Astrocyte of the cerebellum (primary cell): ENCODE data around the gene RAPGEF5.

Experiments used
- DNase-seq: peaks from one replicate; pipeline ENCODE4 v3.0.0-alpha.2; 2011; ENCODE audit warnings: low read depth
- H3K4me3 ChIP-seq: 2 replicates; pipeline ENCODE4 v1.5.1; 2011; ENCODE audit warnings: mild to moderate bottlenecking, low read depth, low read length, moderate library complexity
- in situ Hi-C: cut with HindIII; loops from 2 replicates; pipeline ENCODE4 v1.10.0; 2017; ENCODE audit warnings: low sequenced_read_pairs
- TF ChIP-seq, protein P1 (sequence below): IDR thresholded peaks from 2 replicates; pipeline ENCODE4 v1.5.1; 2012; ENCODE audit warnings: low read length, low read depth, moderate library complexity, mild to moderate bottlenecking; ENCODE audit errors: missing control alignments

The RAPGEF5 gene

DNA sequence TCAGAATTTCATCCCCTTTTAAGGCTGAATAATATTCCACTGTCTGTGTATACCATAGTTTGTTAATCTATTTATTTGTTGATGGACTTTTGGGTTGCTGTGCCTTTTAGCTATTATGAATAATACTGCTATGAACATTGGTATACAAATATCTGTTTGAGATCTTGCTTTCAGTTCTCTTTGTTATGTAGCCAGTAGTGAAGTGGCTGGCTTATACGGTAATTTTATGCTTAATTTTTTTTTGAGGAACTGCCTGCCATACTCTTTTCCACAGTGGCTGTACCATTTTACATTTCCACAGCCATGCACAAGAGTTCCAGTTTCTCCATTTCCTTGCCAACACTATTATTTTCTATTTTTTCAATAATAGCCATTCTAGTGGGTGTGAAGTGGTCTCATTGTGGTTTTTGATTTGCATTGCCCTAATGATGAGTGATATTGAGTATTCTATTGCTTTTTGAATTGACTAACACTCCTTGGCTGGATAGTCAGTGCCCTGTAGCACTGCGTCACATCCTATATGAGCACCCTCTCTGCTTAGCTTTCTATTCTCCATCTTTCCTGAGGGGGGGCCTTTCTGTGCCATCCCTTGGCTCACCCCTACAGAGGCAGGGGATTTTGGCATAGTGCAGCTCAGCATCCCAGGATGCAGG, 29.4 kb upstream of the RAPGEF5 start:
- in situ Hi-C loops = no loop called here
- H3K4me3 ChIP-seq = no peak overlapping the region
- no peak for DNase-seq
- TF ChIP-seq, protein P1, sequence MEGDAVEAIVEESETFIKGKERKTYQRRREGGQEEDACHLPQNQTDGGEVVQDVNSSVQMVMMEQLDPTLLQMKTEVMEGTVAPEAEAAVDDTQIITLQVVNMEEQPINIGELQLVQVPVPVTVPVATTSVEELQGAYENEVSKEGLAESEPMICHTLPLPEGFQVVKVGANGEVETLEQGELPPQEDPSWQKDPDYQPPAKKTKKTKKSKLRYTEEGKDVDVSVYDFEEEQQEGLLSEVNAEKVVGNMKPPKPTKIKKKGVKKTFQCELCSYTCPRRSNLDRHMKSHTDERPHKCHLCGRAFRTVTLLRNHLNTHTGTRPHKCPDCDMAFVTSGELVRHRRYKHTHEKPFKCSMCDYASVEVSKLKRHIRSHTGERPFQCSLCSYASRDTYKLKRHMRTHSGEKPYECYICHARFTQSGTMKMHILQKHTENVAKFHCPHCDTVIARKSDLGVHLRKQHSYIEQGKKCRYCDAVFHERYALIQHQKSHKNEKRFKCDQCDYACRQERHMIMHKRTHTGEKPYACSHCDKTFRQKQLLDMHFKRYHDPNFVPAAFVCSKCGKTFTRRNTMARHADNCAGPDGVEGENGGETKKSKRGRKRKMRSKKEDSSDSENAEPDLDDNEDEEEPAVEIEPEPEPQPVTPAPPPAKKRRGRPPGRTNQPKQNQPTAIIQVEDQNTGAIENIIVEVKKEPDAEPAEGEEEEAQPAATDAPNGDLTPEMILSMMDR = no peak

DNA sequence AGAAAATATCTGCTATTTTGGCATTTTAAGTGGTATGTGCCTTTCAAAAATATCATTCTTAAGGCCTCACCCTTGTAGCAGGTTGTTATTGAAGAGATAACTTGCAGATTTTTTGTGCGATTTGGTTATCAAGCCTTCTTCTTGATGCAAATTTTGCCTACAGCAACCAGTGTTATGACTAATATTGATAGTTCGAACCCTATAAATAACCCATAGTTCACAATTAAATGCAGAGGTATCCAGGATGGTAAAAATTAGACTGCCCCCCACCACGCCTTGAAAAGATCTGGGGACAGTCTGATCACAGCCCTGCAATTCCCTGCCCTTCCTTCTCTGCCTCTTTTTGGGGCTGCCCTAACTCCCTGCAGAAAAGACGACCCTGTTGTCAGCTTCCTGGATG, 28.4 kb upstream of the RAPGEF5 start:
- no peak for DNase-seq
- TF ChIP-seq, protein P1 = no peak
- H3K4me3 ChIP-seq = no peak overlapping the region
- in situ Hi-C loops = no loop called here

DNA sequence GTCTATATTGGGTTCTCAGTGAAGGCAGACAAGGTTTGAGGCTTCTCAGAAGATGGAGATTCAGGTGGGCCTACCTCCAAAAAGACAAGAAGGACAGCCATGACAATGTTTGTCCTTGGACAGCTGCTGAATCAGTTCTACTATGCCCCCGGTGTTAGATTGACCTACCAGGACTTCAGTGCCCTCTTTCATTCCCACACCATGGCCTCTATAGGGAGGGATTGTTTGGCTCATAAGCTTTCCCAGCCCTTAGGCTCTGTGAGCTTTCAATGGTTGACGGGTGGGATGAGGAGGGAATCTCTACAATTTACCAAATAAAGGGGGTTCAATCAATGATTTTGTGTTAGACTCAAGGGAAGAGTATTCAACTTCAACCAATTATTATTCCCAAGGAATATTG, 23.4 kb upstream of the RAPGEF5 start:
- in situ Hi-C loops = no loop called here
- TF ChIP-seq, protein P1 = no peak
- no peak overlapping the region for H3K4me3 ChIP-seq
- no peak for DNase-seq

DNA sequence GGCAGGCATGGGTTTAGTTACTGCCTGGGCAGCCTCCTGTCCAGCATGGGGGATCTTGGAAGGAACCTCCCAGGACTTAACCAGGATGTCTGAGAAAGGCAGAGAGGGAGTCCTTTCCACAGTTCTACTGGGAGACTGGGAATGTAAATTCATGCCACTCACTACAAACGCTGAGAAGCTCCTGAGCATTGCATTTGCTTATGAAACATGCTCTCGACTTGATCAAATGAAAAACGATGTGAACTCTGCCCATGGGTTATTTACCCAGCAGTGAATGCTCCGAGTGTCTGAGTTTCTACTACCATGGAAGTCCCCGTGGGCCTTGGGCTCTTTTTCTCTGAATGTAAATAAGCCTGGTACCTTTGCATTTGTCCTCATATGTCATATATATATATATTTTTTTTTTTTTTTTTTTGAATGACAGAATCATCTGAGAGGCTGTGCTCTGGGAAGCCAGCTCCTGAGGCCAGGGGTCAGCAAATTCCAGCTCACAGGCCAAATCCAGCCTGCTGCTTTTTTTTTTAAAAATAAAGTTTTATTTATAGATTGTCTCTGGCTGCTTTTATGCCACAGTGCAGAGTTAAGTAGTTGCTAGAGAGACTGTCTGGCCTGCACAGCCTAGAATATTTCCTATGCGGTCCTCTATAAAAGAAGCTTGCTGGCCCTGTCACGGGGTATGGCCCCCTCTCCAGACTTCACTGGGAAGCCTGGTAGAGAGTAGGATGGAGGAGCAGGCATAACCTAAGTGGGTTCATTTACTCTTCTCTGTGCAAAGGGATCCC, 21.4 kb upstream of the RAPGEF5 start:
- in situ Hi-C loops = no loop called here
- TF ChIP-seq, protein P1 = no peak
- no peak for DNase-seq

DNA sequence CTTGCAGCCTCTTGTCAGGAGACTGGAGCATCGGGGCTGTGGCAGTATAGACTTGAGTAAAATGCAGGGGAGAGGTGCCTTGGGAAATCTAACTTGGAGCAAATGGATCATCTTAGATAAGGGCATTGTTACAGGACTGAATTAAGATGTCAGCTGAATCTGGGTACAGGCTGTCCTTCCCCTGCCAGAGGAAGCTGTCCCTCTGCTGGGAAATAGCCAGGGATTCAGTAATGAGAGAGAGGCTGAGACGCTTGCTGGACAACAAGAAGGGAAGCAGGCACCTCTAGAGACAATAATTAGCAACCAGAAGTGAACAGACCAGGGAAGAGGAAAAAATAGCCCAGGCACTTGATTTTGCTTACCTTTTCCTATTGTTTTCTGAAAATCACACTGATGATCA, 20.7 kb upstream of the RAPGEF5 start:
- in situ Hi-C loops = no loop called here
- TF ChIP-seq, protein P1 = no peak
- DNase-seq = no peak
- H3K4me3 ChIP-seq = no peak overlapping the region

More for the DNA sequence above, 21.4 kb upstream of the RAPGEF5 start:
- no peak overlapping the region for H3K4me3 ChIP-seq

DNA sequence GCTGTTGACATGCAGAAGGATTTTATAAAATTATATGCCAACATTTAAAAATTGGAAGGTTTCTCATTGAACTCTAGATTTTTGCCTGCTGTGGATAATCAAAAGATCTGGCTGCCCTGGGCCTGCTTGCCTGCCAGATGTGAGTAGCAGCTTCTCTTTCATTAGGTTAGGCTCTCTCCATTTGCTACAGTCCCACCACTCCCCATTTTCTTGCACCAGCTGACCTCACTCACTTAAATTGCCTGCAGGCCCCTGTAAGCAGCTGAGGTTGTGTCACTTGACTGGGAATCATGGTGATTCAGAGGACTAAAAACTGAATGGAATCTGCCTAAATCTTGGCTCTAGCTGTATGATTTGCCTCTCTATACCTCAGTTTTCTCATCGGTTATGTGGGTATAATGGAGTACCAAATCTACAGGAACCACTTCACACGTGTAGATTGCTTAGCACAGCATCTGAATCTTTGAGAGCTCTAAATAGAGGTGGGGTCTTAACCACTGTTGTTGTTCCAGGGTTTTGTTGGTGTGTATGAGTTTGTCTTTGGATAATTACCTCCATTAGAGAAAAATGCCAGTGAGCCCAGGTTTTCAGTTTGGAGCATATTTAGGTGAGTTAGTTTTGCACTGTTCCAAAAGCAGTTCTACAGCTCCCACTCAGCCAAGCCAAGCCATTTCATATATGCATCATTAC, 18.6 kb upstream of the RAPGEF5 start:
- in situ Hi-C loops = no loop called here
- TF ChIP-seq, protein P1 = no peak
- no peak for DNase-seq
- no peak overlapping the region for H3K4me3 ChIP-seq
